NT2/D1 (cell line): ENCODE measurements around the gene PHLPP1.

Experiments used
- DNase-seq: peaks from one replicate; pipeline ENCODE4 v3.0.0-alpha.2; 2011; ENCODE audit warnings: low read depth, low spot score
- H3K27me3 ChIP-seq: 2 replicates; pipeline ENCODE4 v1.6.0; 2011; ENCODE audit warnings: mild to moderate bottlenecking; ENCODE audit not compliant: insufficient read length, insufficient read depth
- H3K36me3 ChIP-seq: 2 replicates; pipeline ENCODE4 v1.6.1; 2011; ENCODE audit warnings: mild to moderate bottlenecking, low read length, mixed read lengths; ENCODE audit not compliant: insufficient read depth, insufficient read length
- H3K4me1 ChIP-seq: 2 replicates; pipeline ENCODE4 v1.5.1; 2011; ENCODE audit not compliant: insufficient read depth, insufficient read length
- H3K4me3 ChIP-seq: 2 replicates; pipeline ENCODE4 v1.5.1; 2011; ENCODE audit warnings: low read depth; ENCODE audit not compliant: insufficient read length
- H3K9ac ChIP-seq: 2 replicates; pipeline ENCODE4 v1.6.0; 2011; ENCODE audit warnings: low read depth; ENCODE audit not compliant: insufficient read length
- H3K9me3 ChIP-seq: 2 replicates; pipeline ENCODE4 v1.5.1; 2011; ENCODE audit warnings: mild to moderate bottlenecking, low read length; ENCODE audit not compliant: insufficient read depth
- SUZ12 ChIP-seq: IDR thresholded peaks from 2 replicates; pipeline ENCODE4 v1.6.1; 2011; ENCODE audit not compliant: insufficient read length, insufficient read depth; ENCODE audit errors: extremely low read depth
- YY1 ChIP-seq: IDR thresholded peaks from 2 replicates; pipeline ENCODE4 v1.6.1; 2011; ENCODE audit not compliant: insufficient read length, insufficient read depth
- ZNF274 ChIP-seq: IDR thresholded peaks from 2 replicates; pipeline ENCODE4 v1.6.1; 2011; ENCODE audit warnings: mild to moderate bottlenecking, low read depth, low read length

PHLPP1 gene

GRCh38 chr18:62977512-62977911 is 262.2 kb downstream of the PHLPP1 start:
- no peak overlapping the region for H3K4me3 ChIP-seq
- H3K9ac ChIP-seq = no peak overlapping the region
- peaks cover 3% of the 10 kb centered on the region for H3K4me1 ChIP-seq
- TF ChIP-seq SUZ12 (no peak), YY1 (no peak), ZNF274 (no peak)
- H3K36me3 ChIP-seq = peaks cover 38% of the 10 kb centered on the region
- no peak for DNase-seq
- H3K9me3 ChIP-seq = no peaks in the 10 kb centered on the region
- no peaks in the 10 kb centered on the region for H3K27me3 ChIP-seq

DNA sequence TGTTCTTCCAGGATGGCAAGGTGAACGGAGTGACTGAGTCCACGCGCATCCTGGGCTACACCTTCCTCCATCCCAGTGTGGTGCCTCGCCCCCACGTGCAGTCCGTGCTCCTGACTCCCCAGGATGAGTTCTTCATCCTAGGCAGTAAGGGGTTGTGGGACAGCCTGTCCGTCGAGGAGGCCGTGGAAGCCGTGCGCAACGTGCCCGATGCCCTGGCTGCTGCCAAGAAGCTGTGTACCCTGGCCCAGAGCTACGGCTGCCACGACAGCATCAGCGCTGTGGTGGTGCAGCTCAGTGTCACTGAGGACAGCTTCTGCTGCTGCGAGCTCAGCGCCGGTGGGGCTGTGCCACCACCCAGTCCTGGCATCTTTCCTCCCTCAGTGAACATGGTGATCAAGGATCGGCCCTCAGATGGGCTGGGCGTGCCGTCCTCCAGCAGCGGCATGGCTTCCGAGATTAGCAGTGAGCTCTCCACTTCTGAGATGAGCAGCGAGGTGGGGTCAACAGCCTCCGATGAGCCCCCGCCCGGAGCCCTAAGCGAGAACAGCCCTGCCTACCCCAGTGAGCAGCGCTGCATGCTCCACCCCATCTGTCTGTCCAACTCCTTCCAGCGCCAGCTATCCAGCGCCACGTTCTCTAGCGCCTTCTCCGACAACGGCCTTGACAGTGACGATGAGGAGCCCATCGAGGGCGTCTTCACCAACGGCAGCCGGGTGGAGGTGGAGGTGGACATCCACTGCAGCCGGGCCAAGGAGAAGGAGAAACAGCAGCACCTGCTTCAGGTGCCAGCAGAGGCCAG is 263.1 kb downstream of the PHLPP1 start:
- Histone ChIP-seq H3K4me3 (no peak overlapping the region), H3K27me3 (no peaks in the 10 kb centered on the region), H3K9me3 (no peaks in the 10 kb centered on the region), H3K4me1 (peaks cover 3% of the 10 kb centered on the region), H3K9ac (no peak overlapping the region), H3K36me3 (peaks cover 38% of the 10 kb centered on the region)
- no peak for TF ChIP-seq YY1
- no peak for TF ChIP-seq ZNF274
- no peak for TF ChIP-seq SUZ12
- no peak for DNase-seq

- TF ChIP-seq SUZ12 (no peak), YY1 (no peak), ZNF274 (no peak)
- no peak overlapping the region for H3K9ac ChIP-seq
- H3K27me3 ChIP-seq = no peaks in the 10 kb centered on the region
- H3K4me3 ChIP-seq = no peak overlapping the region
- peaks cover 38% of the 10 kb centered on the region for H3K36me3 ChIP-seq
- DNase-seq = no peak
- H3K9me3 ChIP-seq = no peaks in the 10 kb centered on the region
- H3K4me1 ChIP-seq = peaks cover 3% of the 10 kb centered on the region
These were observed 263.8 kb downstream of the PHLPP1 start for GRCh38 chr18:62979176-62979575.

DNA sequence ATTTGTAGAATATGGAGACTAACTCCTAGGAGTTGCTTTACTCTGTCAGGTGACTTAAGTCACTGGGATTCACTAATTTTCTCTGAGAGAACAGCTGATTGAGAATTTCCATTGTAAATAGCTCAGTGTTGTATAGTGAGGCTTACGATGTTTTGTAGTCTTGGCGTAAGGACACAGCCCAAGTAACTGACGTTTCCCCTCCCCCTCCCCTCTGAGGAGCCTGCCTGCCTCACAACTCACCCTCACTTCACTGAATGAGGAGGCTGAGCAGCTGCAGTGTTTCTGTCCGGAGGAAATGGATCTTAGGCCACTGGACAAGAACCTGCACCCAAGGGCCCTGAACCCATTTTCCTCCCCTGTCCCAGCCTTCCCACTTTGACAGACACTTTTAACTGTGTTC is 264.6 kb downstream of the PHLPP1 start:
- Histone ChIP-seq H3K9me3 (no peaks in the 10 kb centered on the region), H3K4me1 (peaks cover 3% of the 10 kb centered on the region), H3K9ac (no peak overlapping the region), H3K4me3 (no peak overlapping the region), H3K36me3 (peaks cover 37% of the 10 kb centered on the region), H3K27me3 (no peaks in the 10 kb centered on the region)
- TF ChIP-seq SUZ12 = no peak
- no peak for TF ChIP-seq YY1
- TF ChIP-seq ZNF274 = no peak
- no peak for DNase-seq

- Histone ChIP-seq H3K4me1 (peaks cover 3% of the 10 kb centered on the region), H3K9ac (no peak overlapping the region), H3K4me3 (no peak overlapping the region), H3K27me3 (no peaks in the 10 kb centered on the region), H3K9me3 (no peaks in the 10 kb centered on the region), H3K36me3 (peaks cover 21% of the 10 kb centered on the region)
- TF ChIP-seq SUZ12 (no peak), ZNF274 (no peak), YY1 (no peak)
- no peak for DNase-seq
These were observed 266.2 kb downstream of the PHLPP1 start for GRCh38 chr18:62981566-62981965.

DNA sequence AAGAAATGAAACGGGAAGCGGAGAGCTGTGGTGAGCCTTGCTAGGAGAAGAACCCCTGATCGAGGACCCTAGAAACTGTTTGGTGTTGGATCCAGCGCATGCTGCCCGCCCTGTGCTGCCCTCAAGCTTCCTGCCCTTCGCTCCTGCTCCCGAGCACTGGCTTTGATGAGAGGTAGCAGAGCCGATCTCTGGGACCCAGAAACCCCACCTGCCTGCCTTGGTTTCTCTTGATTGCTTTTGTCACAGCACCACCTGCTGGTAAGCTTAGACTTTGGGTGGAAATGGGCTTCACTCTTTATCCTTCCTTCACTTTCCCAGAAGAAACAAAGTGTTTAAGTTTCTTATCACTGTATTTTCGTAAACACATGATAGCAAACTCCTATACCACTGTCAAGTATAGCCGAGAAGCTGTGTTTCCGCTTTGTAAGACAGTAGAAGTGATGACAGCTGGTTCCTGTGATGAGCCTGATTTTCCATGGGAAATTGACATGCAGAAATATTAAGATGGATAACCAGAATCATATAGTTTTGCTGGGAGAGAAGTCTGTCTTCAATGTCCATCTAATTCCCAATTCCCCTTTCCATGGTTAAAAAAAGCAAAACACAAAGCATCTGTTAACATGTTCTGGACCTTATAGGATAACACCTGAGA is 267.4 kb downstream of the PHLPP1 start:
- TF ChIP-seq ZNF274 (no peak), YY1 (no peak), SUZ12 (no peak)
- H3K9ac ChIP-seq = no peak overlapping the region
- H3K27me3 ChIP-seq = no peaks in the 10 kb centered on the region
- peaks cover 17% of the 10 kb centered on the region for H3K36me3 ChIP-seq
- no peak overlapping the region for H3K4me3 ChIP-seq
- peak; percentile 39 for DNase-seq
- H3K9me3 ChIP-seq = no peaks in the 10 kb centered on the region
- peaks cover 3% of the 10 kb centered on the region for H3K4me1 ChIP-seq

DNA sequence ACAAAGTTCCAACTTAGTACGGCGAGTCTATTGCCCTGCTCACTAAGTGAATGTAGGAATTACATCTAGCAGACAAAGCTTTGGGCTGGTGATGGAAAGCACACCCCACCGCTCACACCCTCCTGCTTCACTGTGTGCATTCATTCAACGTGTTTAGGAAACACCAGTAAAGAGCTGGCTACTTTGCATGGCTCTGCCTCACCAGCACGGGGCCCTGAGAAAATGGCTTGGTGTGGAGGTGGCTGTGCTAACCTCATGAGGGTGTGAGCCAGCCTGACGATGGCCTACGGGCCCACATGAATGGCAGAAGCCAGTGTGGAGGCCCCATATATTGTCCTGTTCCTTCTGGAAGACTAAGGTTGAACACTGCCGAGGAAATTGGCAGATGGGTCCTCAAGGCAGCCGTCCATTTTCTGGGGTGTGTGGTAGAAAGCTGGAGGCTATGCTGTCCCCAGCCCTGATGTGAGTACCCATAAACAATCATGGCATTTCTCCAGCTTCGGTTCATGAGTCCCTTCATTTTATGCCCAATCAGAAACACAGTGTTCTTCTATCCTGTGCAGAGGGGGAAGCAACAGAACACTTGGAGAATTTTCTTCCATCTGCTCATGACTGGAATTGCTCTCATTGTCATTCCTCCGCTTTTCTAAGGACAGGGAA is 269.4 kb downstream of the PHLPP1 start:
- TF ChIP-seq SUZ12 = no peak
- no peak for TF ChIP-seq YY1
- TF ChIP-seq ZNF274 = no peak

More for the DNA sequence above, 269.4 kb downstream of the PHLPP1 start:
- Histone ChIP-seq H3K9me3 (no peaks in the 10 kb centered on the region), H3K4me3 (no peak overlapping the region), H3K27me3 (no peaks in the 10 kb centered on the region), H3K9ac (no peak overlapping the region), H3K4me1 (peaks cover 3% of the 10 kb centered on the region), H3K36me3 (no peaks in the 10 kb centered on the region)
- DNase-seq = no peak
